Large intestine (tissue), 3 donors: ENCODE data around the gene TP73. TPM values are rescaled to one million over a fixed set of nuclear protein-coding genes. Genes with fewer than 3 reads are reported as not detected.
A peak's percentile ranks its signal among the peaks of the same experiment; 100 is the strongest.
"Not testable (repeated sequence)": the region's sequence is repeated elsewhere in the genome, so short reads cannot be mapped to it uniquely, and the experiment has no call there.

Source experiments
- DNase-seq, 2 donors: peaks; one replicate each; pipeline versions ENCODE4 v3.0.0 to v3.0.0-alpha.2; 2013
- H3K27ac ChIP-seq: one replicate; pipeline ENCODE4 v1.5.1; 2013; ENCODE audit warnings: low read length
- H3K27me3 ChIP-seq: 2 replicates; pipeline ENCODE4 v1.6.1; 2013; ENCODE audit warnings: low read length; ENCODE audit not compliant: control insufficient read depth, insufficient read depth
- H3K36me3 ChIP-seq: 2 replicates; pipeline ENCODE4 v1.6.1; 2013; ENCODE audit warnings: low read length; ENCODE audit not compliant: control insufficient read depth, insufficient read depth
- H3K4me1 ChIP-seq: one replicate; pipeline ENCODE4 v1.6.1; 2013; ENCODE audit warnings: low read length; ENCODE audit not compliant: control insufficient read depth, insufficient read depth
- H3K4me3 ChIP-seq: one replicate; pipeline ENCODE4 v1.5.1; 2013; ENCODE audit warnings: low read length
- H3K9me3 ChIP-seq: one replicate; pipeline ENCODE4 v1.6.1; 2013; ENCODE audit warnings: mild to moderate bottlenecking, low read depth, low read length, moderate library complexity; ENCODE audit not compliant: control insufficient read depth
- WGBS: methylation state at CpG from one replicate; pipeline ENCODE4 v1.1.5; 2013; ENCODE audit warnings: low lambda C conversion rate; ENCODE audit not compliant: insufficient coverage; 5-methylcytosine and 5-hydroxymethylcytosine counted together
- polyA plus RNA-seq: library from polyadenylated mRNA; unstranded; fragments of 120-200 nt; gene quantifications from one replicate; pipeline ENCODE4 v1.2.1, GENCODE V29; 2013

TP73 gene
- polyA plus RNA-seq, 1 donor: 0.55 TPM

DNA sequence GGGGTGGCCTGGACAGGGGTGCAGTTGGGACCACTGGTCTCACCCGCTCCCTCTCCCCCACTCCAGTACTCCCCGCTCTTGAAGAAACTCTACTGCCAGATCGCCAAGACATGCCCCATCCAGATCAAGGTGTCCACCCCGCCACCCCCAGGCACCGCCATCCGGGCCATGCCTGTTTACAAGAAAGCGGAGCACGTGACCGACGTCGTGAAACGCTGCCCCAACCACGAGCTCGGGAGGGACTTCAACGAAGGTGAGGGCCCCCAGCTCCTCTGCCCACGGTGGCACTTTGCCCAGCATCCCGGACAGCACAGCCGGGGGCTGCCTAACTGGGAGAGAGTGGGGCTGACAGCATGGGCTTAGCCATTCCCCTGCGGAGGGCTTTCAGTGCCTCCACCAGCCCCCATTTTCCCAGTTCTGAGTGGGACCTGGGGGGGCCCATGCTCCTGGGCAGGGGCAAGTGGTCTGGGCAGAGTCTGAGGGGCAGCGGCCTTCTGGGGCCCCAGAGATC is 69.7 kb downstream of the TP73 start:
- Histone ChIP-seq H3K4me3 (no peak overlapping the region), H3K9me3 (no peaks in the 10 kb centered on the region), H3K4me1 (no peaks in the 10 kb centered on the region), H3K27ac (no peak overlapping the region), H3K27me3 (peaks cover 27% of the 10 kb centered on the region), H3K36me3 (no peaks in the 10 kb centered on the region)
- WGBS: no CpG with 5 or more reads among the region's 20 CpGs
- no peak for DNase-seq

DNA sequence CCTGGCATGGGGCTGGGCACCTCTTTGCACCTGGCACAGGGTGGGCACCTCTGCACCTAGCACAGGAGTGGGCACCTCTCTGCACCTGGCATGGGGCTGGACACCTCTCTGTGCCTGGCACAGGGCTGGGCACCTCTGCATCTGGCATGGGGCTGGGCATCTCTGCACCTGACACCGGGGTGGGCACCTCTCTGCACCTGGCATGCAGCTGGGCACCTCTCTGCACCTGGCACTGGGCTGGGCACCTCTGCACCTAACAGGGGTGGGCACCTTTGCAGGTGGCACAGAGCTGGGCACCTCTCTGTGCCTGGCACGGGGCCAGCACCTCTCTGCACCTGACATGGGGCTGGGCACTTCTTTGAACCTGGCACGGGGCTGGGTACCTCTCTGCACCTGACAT is 70.5 kb downstream of the TP73 start:
- Histone ChIP-seq H3K4me1 (no peaks in the 10 kb centered on the region), H3K4me3 (no peak overlapping the region), H3K27me3 (peaks cover 18% of the 10 kb centered on the region), H3K9me3 (no peaks in the 10 kb centered on the region), H3K27ac (no peak overlapping the region), H3K36me3 (no peaks in the 10 kb centered on the region)
- DNase-seq: no peak
- no CpG with 5 or more reads among the region's 3 CpGs for whole genome bisulfite sequencing

- not testable (repeated sequence) for H3K4me1 ChIP-seq, H3K27ac ChIP-seq, H3K9me3 ChIP-seq, H3K4me3 ChIP-seq, H3K36me3 ChIP-seq, H3K27me3 ChIP-seq
- 80% methylated on average over 1 of the region's 18 CpGs for WGBS
- peak; percentile 39 to 45 for DNase-seq
Observed at GRCh38 chr1:3724416-3725030, 72.2 kb downstream of the TP73 start.

DNA sequence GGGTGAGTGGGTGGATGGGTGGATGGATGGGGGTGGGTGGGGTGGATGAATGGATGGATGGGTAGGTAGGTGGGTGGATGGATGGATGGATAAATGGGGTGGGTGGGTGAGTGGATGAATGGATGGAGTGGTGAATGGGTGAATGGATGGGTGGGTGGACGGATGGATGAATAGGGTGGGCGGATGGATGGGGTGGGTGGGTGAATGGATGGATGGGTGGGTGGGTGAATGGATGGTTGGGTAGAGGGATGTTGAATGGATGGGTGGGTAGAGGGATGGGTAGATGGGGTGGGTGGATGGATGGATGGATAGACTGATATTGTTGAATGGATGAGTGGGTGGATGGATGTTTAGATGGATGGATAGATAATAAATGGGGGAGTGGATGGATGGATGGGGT is 73.0 kb downstream of the TP73 start:
- Histone ChIP-seq H3K9me3 (no peaks in the 10 kb centered on the region), H3K27me3 (no peaks in the 10 kb centered on the region), H3K4me1 (no peaks in the 10 kb centered on the region), H3K4me3 (no peak overlapping the region), H3K27ac (no peak overlapping the region), H3K36me3 (no peaks in the 10 kb centered on the region)
- no peak for DNase-seq
- WGBS: no CpG with 5 or more reads among the region's 2 CpGs

DNA sequence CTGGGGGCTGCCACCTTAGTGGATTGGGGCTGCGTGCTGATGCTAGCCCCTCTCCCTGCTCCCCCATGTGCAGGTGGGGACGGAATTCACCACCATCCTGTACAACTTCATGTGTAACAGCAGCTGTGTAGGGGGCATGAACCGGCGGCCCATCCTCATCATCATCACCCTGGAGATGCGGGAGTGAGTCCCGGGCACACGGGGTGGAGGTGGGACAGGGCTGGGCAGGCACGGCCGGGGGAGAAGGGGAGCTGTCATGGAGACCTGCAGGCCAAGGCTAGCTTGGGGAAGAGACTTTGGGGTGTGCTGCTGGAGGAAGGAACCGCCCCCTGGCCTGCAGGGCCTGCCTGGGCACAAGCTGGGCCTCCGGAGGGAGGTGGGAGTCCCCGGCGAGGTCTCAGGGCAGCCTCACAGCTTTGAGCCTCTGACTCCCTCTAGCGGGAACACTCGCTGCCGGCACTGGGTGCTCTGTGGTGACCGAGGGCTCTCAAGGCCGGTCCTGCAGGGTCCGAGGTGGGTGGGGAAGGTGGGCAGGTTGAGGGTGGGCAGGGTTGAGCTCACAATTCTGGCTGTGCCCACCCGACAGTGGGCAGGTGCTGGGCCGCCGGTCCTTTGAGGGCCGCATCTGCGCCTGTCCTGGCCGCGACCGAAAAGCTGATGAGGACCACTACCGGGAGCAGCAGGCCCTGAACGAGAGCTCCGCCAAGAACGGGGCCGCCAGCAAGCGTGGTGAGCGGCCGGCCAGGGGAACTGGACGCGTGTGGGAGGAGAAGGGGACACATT is 74.9 kb downstream of the TP73 start:
- no CpG with 5 or more reads among the region's 37 CpGs for whole genome bisulfite sequencing
- Histone ChIP-seq H3K36me3 (no peaks in the 10 kb centered on the region), H3K4me3 (no peak overlapping the region), H3K4me1 (peaks cover 3% of the 10 kb centered on the region), H3K9me3 (no peaks in the 10 kb centered on the region), H3K27ac (no peak overlapping the region), H3K27me3 (peaks cover 4% of the 10 kb centered on the region)
- DNase-seq: no peak

- no peaks in the 10 kb centered on the region for H3K36me3 ChIP-seq
- no CpG with 5 or more reads among the region's 31 CpGs for WGBS
- H3K4me1 ChIP-seq: peaks cover 10% of the 10 kb centered on the region
- H3K27me3 ChIP-seq: peaks cover 8% of the 10 kb centered on the region
- no peaks in the 10 kb centered on the region for H3K9me3 ChIP-seq
- DNase-seq: no peak
- H3K27ac ChIP-seq: no peak overlapping the region
- no peak overlapping the region for H3K4me3 ChIP-seq
Observed at GRCh38 chr1:3727825-3728776, 75.8 kb downstream of the TP73 start.

GRCh38 chr1:3729594-3730542 is 77.6 kb downstream of the TP73 start:
- Histone ChIP-seq H3K4me3 (no peak overlapping the region), H3K4me1 (peaks cover 25% of the 10 kb centered on the region), H3K27ac (no peak overlapping the region), H3K9me3 (no peaks in the 10 kb centered on the region), H3K27me3 (peaks cover 8% of the 10 kb centered on the region), H3K36me3 (no peaks in the 10 kb centered on the region)
- no peak for DNase-seq
- WGBS: no CpG with 5 or more reads among the region's 32 CpGs

- no peak overlapping the region for H3K4me3 ChIP-seq
- H3K27me3 ChIP-seq: peaks cover 8% of the 10 kb centered on the region
- H3K36me3 ChIP-seq: no peaks in the 10 kb centered on the region
- no peak overlapping the region for H3K27ac ChIP-seq
- no CpG with 5 or more reads among the region's 25 CpGs for WGBS
- H3K9me3 ChIP-seq: no peaks in the 10 kb centered on the region
- H3K4me1 ChIP-seq: peaks cover 25% of the 10 kb centered on the region
- no peak for DNase-seq
Observed at GRCh38 chr1:3730543-3731247, 78.4 kb downstream of the TP73 start.
